OCI-LY7 (cell line): Measurements from ENCODE around the gene IDI2. TPM values are rescaled to one million over a fixed set of nuclear protein-coding genes. Genes with fewer than 3 reads are reported as not detected.

Experiments used
- BruUV-seq: library from RNA; stranded (reverse); fragments of 400-500 nt; replicated peaks from 2 replicates; lab custom pipeline; 2021; lab: Mats Ljungman, UMichigan
- CTCF ChIA-PET: fragments of 300-600 bp; sonication (Branson Sonifier 250); formaldehyde crosslinking; loops from one replicate; lab custom pipeline; 2022; ENCODE audit warnings: antibody characterized with exemption; ENCODE audit not compliant: unreplicated experiment; lab: Charles Lee
- POLR2A ChIA-PET: fragments of 300-600 bp; sonication (Branson Sonifier 250); formaldehyde crosslinking; loops from one replicate; lab custom pipeline; 2022; ENCODE audit warnings: antibody characterized with exemption; lab: Charles Lee
- DNase-seq: peaks from one replicate; pipeline ENCODE4 v3.0.0-alpha.2; 2015; ENCODE audit warnings: low spot score
- H2AFZ ChIP-seq: fragments of 200-600 bp; sonication (generic), shearing (Covaris generic); 2 replicates; pipeline ENCODE4 v1.6.1; 2014; ENCODE audit warnings: mild to moderate bottlenecking, antibody characterized with exemption, low read length, moderate library complexity
- H3K27ac ChIP-seq: fragments of 200-600 bp; sonication (generic); 2 replicates; pipeline ENCODE4 v1.5.1; 2014; ENCODE audit warnings: mixed run types, low read depth, mild to moderate bottlenecking, moderate library complexity, low read length, inconsistent platforms; ENCODE audit not compliant: poor library complexity, severe bottlenecking
- H3K36me3 ChIP-seq: fragments of 200-600 bp; sonication (generic); 2 replicates; pipeline ENCODE4 v1.6.1; 2014; ENCODE audit warnings: mild to moderate bottlenecking, antibody characterized with exemption, low read length, moderate library complexity, mixed read lengths; ENCODE audit not compliant: insufficient read depth
- H3K4me1 ChIP-seq: fragments of 200-600 bp; sonication (generic); 2 replicates; pipeline ENCODE4 v1.5.1; 2014; ENCODE audit warnings: mild to moderate bottlenecking, low read length; ENCODE audit not compliant: insufficient read depth, poor library complexity, severe bottlenecking
- H3K4me2 ChIP-seq: fragments of 200-600 bp; sonication (generic); 2 replicates; pipeline ENCODE4 v1.6.1; 2014; ENCODE audit warnings: mild to moderate bottlenecking, low read length
- H3K4me3 ChIP-seq: fragments of 200-600 bp; sonication (generic); 2 replicates; pipeline ENCODE4 v1.5.1; 2014; ENCODE audit warnings: mild to moderate bottlenecking, low read depth, low read length; ENCODE audit not compliant: poor library complexity, severe bottlenecking
- H3K79me2 ChIP-seq: fragments of 200-600 bp; sonication (generic); 2 replicates; pipeline ENCODE4 v1.6.1; 2016; ENCODE audit warnings: low read depth, mild to moderate bottlenecking, low read length, moderate library complexity, mixed read lengths; ENCODE audit not compliant: insufficient read depth
- H3K9me2 ChIP-seq: fragments of 200-600 bp; sonication (generic); 2 replicates; pipeline ENCODE4 v1.6.1; 2016; ENCODE audit warnings: mild to moderate bottlenecking, low read length, mixed read lengths; ENCODE audit not compliant: insufficient read depth
- H3K9me3 ChIP-seq: fragments of 200-600 bp; sonication (generic); 2 replicates; pipeline ENCODE4 v1.6.1; 2014; ENCODE audit warnings: mild to moderate bottlenecking, mixed run types, low read length, mixed read lengths
- H4K20me1 ChIP-seq: fragments of 200-600 bp; sonication (generic); 2 replicates; pipeline ENCODE4 v1.6.1; 2014; ENCODE audit warnings: mild to moderate bottlenecking, antibody characterized with exemption, low read length, moderate library complexity, mixed read lengths; ENCODE audit not compliant: insufficient read depth
- EZH2phosphoT487 ChIP-seq: fragments of 200-600 bp; sonication (generic); IDR thresholded peaks from 2 replicates; pipeline ENCODE4 v1.6.1; 2018; ENCODE audit warnings: low read depth, borderline replicate concordance, mild to moderate bottlenecking, mixed run types, antibody characterized with exemption, low read length, moderate library complexity, mixed read lengths
- intact Hi-C: fragments of 100-400 bp; cut with micrococcal nuclease; formaldehyde crosslinking; loops from one replicate; pipeline ENCODE4 v1.10.0; 2022; ENCODE audit not compliant: unreplicated experiment
- total RNA-seq, 2 experiments: library from RNA; depleted of rRNA in 1 of 2; stranded (reverse); fragments of >200 nt in 1 of 2; shearing (Covaris generic) in 1 of 2; gene quantifications; 2 replicates each; pipeline ENCODE4 v1.2.3, GENCODE V29; 2014 to 2022
- TF ChIP-seq, protein P1 (sequence below): fragments of 200-600 bp; sonication (generic); conservative IDR thresholded peaks from 2 replicates; pipeline ENCODE4 v1.5.1; 2014; ENCODE audit warnings: mild to moderate bottlenecking, antibody characterized with exemption, low read length, moderate library complexity, mixed read lengths

IDI2 gene
- total RNA-seq, 2 experiments from 2014 or later: not detected

GRCh38 chr10:990808-991207 is 34.9 kb downstream of the IDI2 start:
- BruUV-seq: no TSS peak
- no peak for TF ChIP-seq EZH2phosphoT487
- TF ChIP-seq, protein P1, sequence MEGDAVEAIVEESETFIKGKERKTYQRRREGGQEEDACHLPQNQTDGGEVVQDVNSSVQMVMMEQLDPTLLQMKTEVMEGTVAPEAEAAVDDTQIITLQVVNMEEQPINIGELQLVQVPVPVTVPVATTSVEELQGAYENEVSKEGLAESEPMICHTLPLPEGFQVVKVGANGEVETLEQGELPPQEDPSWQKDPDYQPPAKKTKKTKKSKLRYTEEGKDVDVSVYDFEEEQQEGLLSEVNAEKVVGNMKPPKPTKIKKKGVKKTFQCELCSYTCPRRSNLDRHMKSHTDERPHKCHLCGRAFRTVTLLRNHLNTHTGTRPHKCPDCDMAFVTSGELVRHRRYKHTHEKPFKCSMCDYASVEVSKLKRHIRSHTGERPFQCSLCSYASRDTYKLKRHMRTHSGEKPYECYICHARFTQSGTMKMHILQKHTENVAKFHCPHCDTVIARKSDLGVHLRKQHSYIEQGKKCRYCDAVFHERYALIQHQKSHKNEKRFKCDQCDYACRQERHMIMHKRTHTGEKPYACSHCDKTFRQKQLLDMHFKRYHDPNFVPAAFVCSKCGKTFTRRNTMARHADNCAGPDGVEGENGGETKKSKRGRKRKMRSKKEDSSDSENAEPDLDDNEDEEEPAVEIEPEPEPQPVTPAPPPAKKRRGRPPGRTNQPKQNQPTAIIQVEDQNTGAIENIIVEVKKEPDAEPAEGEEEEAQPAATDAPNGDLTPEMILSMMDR: no peak
- Histone ChIP-seq H3K79me2 (peaks cover 76% of the 10 kb centered on the region), H3K9me2 (no peaks in the 10 kb centered on the region), H3K4me1 (peaks cover 26% of the 10 kb centered on the region), H3K27ac (no peak overlapping the region), H2AFZ (no peak overlapping the region), H3K9me3 (no peaks in the 10 kb centered on the region; the same call in 1 of the 2 replicates), H3K36me3 (peaks cover 72% of the 10 kb centered on the region), H3K4me3 (peak overlapping the region; percentile 18), H3K4me2 (peak overlapping the region; percentile 7; the same call in 1 of the 2 replicates), H4K20me1 (peaks cover 24% of the 10 kb centered on the region)
- ChIA-PET POLR2A (no interaction called here), CTCF (no interaction called here)
- DNase-seq: no peak
- intact Hi-C loops: loop anchor here (10.0 kb wide), 1 partner anchor 166 kb away; no protein-coding TSS in a partner anchor

- Histone ChIP-seq H3K27ac (peak overlapping the region; percentile 48), H3K9me2 (no peaks in the 10 kb centered on the region), H2AFZ (peak overlapping the region; percentile 87; the same call in 1 of the 2 replicates), H3K36me3 (peaks cover 52% of the 10 kb centered on the region), H3K9me3 (no peaks in the 10 kb centered on the region; the same call in 1 of the 2 replicates), H3K79me2 (peaks cover 64% of the 10 kb centered on the region), H3K4me2 (peak overlapping the region; percentile 83), H3K4me3 (peak overlapping the region; percentile 99), H3K4me1 (peaks cover 26% of the 10 kb centered on the region), H4K20me1 (peaks cover 18% of the 10 kb centered on the region)
- ChIA-PET POLR2A (interaction anchor here (0.6 to 0.9 kb wide), 2 partner anchors 59 to 88 kb away, joined by 3 to 4 read pairs; no protein-coding TSS in a partner anchor), CTCF (no interaction called here)
- intact Hi-C loops: loop anchor here (1.0 kb wide), 1 partner anchor 58 kb away; the partner anchor contains the start of gene LARP4B
- TSS peak; percentile 78 for BruUV-seq
- no peak for TF ChIP-seq EZH2phosphoT487
- TF ChIP-seq, protein P1: no peak
- DNase-seq: no peak
Observed at GRCh38 chr10:988667-989545, 36.8 kb downstream of the IDI2 start.
